Upper lobe of left lung (tissue), 6 donors: ENCODE results near the gene CAV1. TPM values are rescaled to one million over a fixed set of nuclear protein-coding genes. Genes with fewer than 3 reads are reported as not detected.
A peak's percentile ranks its signal among the peaks of the same experiment; 100 is the strongest.

Experiments used
- ATAC-seq, 2 donors: fragments of 200-7000 bp; cut with Tn5 transposase; one replicate each; pipeline ENCODE4 v1.9.1; 2022; ENCODE audit warnings: mild to moderate bottlenecking in 2 of 2, moderate library complexity in 2 of 2; ENCODE audit not compliant: low FRiP score in 2 of 2
- DNase-seq, 2 donors: peaks; one replicate each; pipeline ENCODE4 v3.0.0-alpha.2; 2019 to 2020
- H3K27ac ChIP-seq, 4 donors: fragments of 200-600 bp; sonication (generic); one replicate each; pipeline ENCODE4 v1.5.1; 2016 to 2019
- H3K27me3 ChIP-seq, 4 donors: fragments of 200-600 bp; sonication (generic); one replicate each; pipeline ENCODE4 v1.5.1; 2017 to 2019
- H3K36me3 ChIP-seq, 4 donors: fragments of 200-600 bp; sonication (generic); one replicate each; pipeline ENCODE4 v1.5.1; 2016 to 2019
- H3K4me1 ChIP-seq, 4 donors: fragments of 200-600 bp; sonication (generic); one replicate each; pipeline ENCODE4 v1.5.1; 2018 to 2019
- H3K4me3 ChIP-seq, 4 donors: fragments of 200-600 bp; sonication (generic); one replicate each; pipeline ENCODE4 v1.5.1; 2017 to 2019; ENCODE audit warnings: mild to moderate bottlenecking in 2 of 4, moderate library complexity in 1 of 4
- H3K9me3 ChIP-seq, 4 donors: fragments of 200-600 bp; sonication (generic); one replicate each; pipeline ENCODE4 v1.5.1; 2018 to 2019
- CTCF ChIP-seq, 6 experiments: fragments of 450-650 bp in 4 of 6; fragments of 200-600 bp in 2 of 6; sonication (generic) in 2 of 6; IDR thresholded peaks; one replicate each; pipeline ENCODE4 v1.5.1; 2016 to 2019; ENCODE audit warnings: antibody characterized with exemption in 6 of 6
- EP300 ChIP-seq, 4 donors: sonication (generic); formaldehyde crosslinking; IDR thresholded peaks; one replicate each; pipeline ENCODE4 v1.5.1; 2017; ENCODE audit warnings: antibody characterized with exemption in 4 of 4, control low read depth in 2 of 4
- POLR2A ChIP-seq, 4 donors: fragments of 450-650 bp; IDR thresholded peaks; one replicate each; pipeline ENCODE4 v1.5.1; 2016 to 2017; ENCODE audit warnings: antibody characterized with exemption in 4 of 4, mild to moderate bottlenecking in 2 of 4
- POLR2AphosphoS5 ChIP-seq, 2 donors: sonication (generic); formaldehyde crosslinking; IDR thresholded peaks; one replicate each; pipeline ENCODE4 v1.5.1; 2017; ENCODE audit warnings: antibody characterized with exemption in 2 of 2
- WGBS, 2 donors: methylation state at CpG; one replicate each; pipeline ENCODE4 v1.1.5; 2017 to 2018; 5-methylcytosine and 5-hydroxymethylcytosine counted together
- total RNA-seq, 6 donors: library from RNA; depleted of rRNA in 4 of 6; stranded (reverse); fragments of >200 nt in 4 of 6; gene quantifications; one replicate each; pipeline versions ENCODE4 v1.1.0 to v1.2.1, GENCODE V29; 2016 to 2021
- donor health status: DM: no; HTN: no; CAD: no; lungs with moderate emphysema.
- donor health status: DM: no; HTN: yes; CAD: no; lungs with severe emphysema.

Gene CAV1
- total RNA-seq, 6 donors from 2014 or later, result 207 to 951 (median 552) TPM

GRCh38 chr7:116534790-116535189 is 10.0 kb downstream of the CAV1 start:
- Histone ChIP-seq H3K27me3 (no peaks in the 10 kb centered on the region), H3K4me1 (peaks cover 22 to 32% (median 26%) of the 10 kb centered on the region in 4 donors), H3K4me3 (peak overlapping the region in 1 of 4 donors; percentile 6), H3K9me3 (no peaks in the 10 kb centered on the region), H3K27ac (peak overlapping the region in 3 of 4 donors; percentile 15 to 61 (median 54)), H3K36me3 (peaks cover 0 to 26% (median 0%) of the 10 kb centered on the region in 4 donors)
- WGBS, 2 donors, result 52 to 58% methylated on average over 2 of the region's 2 CpGs
- DNase-seq (peak in 1 of 2 donors; percentile 42), ATAC-seq (peak; percentile 34 to 44)
- no peak for TF ChIP-seq EP300 (IDR thresholded peaks at IDR 0.05)
- peak in 1 of 2 donors; percentile 11 for TF ChIP-seq POLR2AphosphoS5 (IDR thresholded peaks at IDR 0.05)

- Histone ChIP-seq H3K9me3 (no peaks in the 10 kb centered on the region), H3K4me1 (peaks cover 22 to 39% (median 25%) of the 10 kb centered on the region in 4 donors), H3K27me3 (no peaks in the 10 kb centered on the region), H3K4me3 (peak overlapping the region in 1 of 4 donors; percentile 6), H3K36me3 (peaks cover 0 to 30% (median 0%) of the 10 kb centered on the region in 4 donors), H3K27ac (peak overlapping the region in 1 of 4 donors; percentile 61)
- DNase-seq (no peak), ATAC-seq (no peak)
- WGBS, 2 donors, result 37 to 62% methylated on average over 1 of the region's 1 CpG
- TF ChIP-seq POLR2A (IDR thresholded peaks at IDR 0.05), result no peak
- TF ChIP-seq CTCF (IDR thresholded peaks at IDR 0.05), result no peak
- TF ChIP-seq EP300 (IDR thresholded peaks at IDR 0.05), result no peak
- no peak for TF ChIP-seq POLR2AphosphoS5 (IDR thresholded peaks at IDR 0.05)
Observed at GRCh38 chr7:116535416-116535815, 10.6 kb downstream of the CAV1 start.

GRCh38 chr7:116538138-116538537 is 13.3 kb downstream of the CAV1 start:
- DNase-seq (no peak), ATAC-seq (no peak)
- H3K36me3 ChIP-seq, result peaks cover 0 to 22% (median 0%) of the 10 kb centered on the region in 4 donors
- H3K27me3 ChIP-seq, result no peaks in the 10 kb centered on the region
- TF ChIP-seq CTCF (IDR thresholded peaks at IDR 0.05) (no peak), POLR2AphosphoS5 (IDR thresholded peaks at IDR 0.05) (no peak), EP300 (IDR thresholded peaks at IDR 0.05) (no peak)
- WGBS, 2 donors, result 61 to 63% methylated on average over 2 of the region's 2 CpGs
- no peak overlapping the region for H3K4me3 ChIP-seq
- H3K4me1 ChIP-seq, result peaks cover 27 to 52% (median 35%) of the 10 kb centered on the region in 4 donors
- peak overlapping the region in 2 of 4 donors; percentile 18 to 65 for H3K27ac ChIP-seq
- no peaks in the 10 kb centered on the region for H3K9me3 ChIP-seq

- TF ChIP-seq POLR2AphosphoS5 (IDR thresholded peaks at IDR 0.05), result no peak
- TF ChIP-seq EP300 (IDR thresholded peaks at IDR 0.05), result no peak
- TF ChIP-seq POLR2A (IDR thresholded peaks at IDR 0.05), result no peak
- TF ChIP-seq CTCF (IDR thresholded peaks at IDR 0.05), result no peak
- H3K4me1 ChIP-seq, result peaks cover 28 to 52% (median 34%) of the 10 kb centered on the region in 4 donors
- 67 to 80% methylated on average over 3 of the region's 3 CpGs for WGBS, 2 donors
- H3K27me3 ChIP-seq, result no peaks in the 10 kb centered on the region
- no peaks in the 10 kb centered on the region for H3K9me3 ChIP-seq
- peak overlapping the region; percentile 19 to 69 (median 32) for H3K27ac ChIP-seq
- DNase-seq (no peak), ATAC-seq (no peak)
- H3K36me3 ChIP-seq, result peaks cover 0 to 28% (median 0%) of the 10 kb centered on the region in 4 donors
- H3K4me3 ChIP-seq, result no peak overlapping the region
Observed at GRCh38 chr7:116539879-116540278, 15.0 kb downstream of the CAV1 start.

- TF ChIP-seq EP300 (IDR thresholded peaks at IDR 0.05), result no peak
- TF ChIP-seq POLR2A (IDR thresholded peaks at IDR 0.05), result no peak
- no peak for TF ChIP-seq CTCF (IDR thresholded peaks at IDR 0.05)
- no peak for TF ChIP-seq POLR2AphosphoS5 (IDR thresholded peaks at IDR 0.05)
- peaks cover 22 to 50% (median 34%) of the 10 kb centered on the region in 4 donors for H3K4me1 ChIP-seq
- H3K36me3 ChIP-seq, result peaks cover 0 to 26% (median 0%) of the 10 kb centered on the region in 4 donors
- H3K4me3 ChIP-seq, result no peak overlapping the region
- peak overlapping the region in 2 of 4 donors; percentile 32 to 69 for H3K27ac ChIP-seq
- DNase-seq (no peak), ATAC-seq (no peak)
- no peaks in the 10 kb centered on the region for H3K9me3 ChIP-seq
- H3K27me3 ChIP-seq, result no peaks in the 10 kb centered on the region
Observed at GRCh38 chr7:116540743-116541142, 15.9 kb downstream of the CAV1 start.
